Stomach (tissue), 4 donors: Measurements from ENCODE around the gene TTYH3.

ENCODE experiments used
- CTCF ChIP-seq, 7 experiments: fragments of 450-650 bp in 4 of 7; fragments of 200-600 bp in 3 of 7; sonication (generic) in 3 of 7; IDR thresholded peaks; one replicate each; pipeline ENCODE4 v1.5.1; 2016 to 2019; ENCODE audit warnings: antibody characterized with exemption in 7 of 7, control low read depth in 2 of 7, mild to moderate bottlenecking in 1 of 7
- EP300 ChIP-seq: sonication (generic); formaldehyde crosslinking; IDR thresholded peaks from one replicate; pipeline ENCODE4 v1.6.1; 2017; ENCODE audit warnings: antibody characterized with exemption

DNA sequence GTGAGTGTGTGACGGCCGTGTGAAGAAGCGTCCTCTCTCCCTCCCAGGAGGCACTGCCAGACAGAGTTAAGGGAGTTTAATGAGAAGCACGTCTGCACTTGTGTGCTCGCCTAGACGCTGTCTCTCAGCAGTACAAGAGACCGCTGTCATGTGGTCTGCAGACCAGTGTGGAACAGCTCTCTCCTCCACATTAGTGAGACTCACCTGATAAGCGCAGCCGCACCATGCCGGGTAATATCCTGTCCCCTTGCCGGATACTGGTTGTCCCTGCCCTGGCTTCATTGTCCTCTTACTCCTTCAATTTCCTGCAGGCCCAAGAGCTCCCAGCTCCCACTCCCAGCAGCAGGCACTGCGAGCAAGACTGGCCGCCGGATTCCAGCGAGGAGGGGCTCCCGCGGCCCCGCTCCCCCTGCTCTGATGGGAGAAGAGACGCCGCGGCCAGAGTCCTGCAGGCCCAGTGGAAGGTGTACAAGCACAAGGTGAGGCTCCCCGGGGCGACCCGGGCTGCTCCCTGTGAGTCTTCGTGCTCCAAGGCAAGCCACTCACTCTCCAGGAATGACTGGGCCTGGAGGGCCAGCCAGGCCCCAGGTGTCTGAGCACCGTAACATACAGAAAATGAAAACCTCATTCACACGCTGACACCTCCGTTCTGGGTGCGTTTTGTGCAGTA lies 33.5 kb upstream of the TTYH3 start:
- TF ChIP-seq EP300, result no peak
- no peak for TF ChIP-seq CTCF (IDR thresholded peaks at IDR 0.05)
